ENCODE data around the gene AOAH.

Gene AOAH

DNA sequence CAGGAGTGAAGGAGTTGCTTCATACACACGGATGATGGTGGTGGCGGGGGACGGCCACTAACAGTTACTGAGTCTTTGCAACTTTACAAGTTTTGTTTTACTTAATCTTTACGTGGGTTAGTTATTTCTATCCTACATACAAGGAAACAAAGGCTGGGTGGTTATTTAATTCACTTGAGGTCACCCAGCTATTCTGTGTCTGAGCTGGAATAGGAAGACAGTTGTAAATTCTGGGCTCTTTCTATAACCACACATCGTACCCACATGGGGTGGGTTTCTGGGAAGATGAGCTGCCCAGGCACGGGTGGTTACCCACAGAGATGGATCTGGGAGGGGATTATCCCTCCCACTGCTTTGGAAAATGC is 196.8 kb downstream of the AOAH start:
- TF ChIP-seq EZH2phosphoT487 (IDR thresholded peaks at IDR 0.05; ENCODE audit: borderline replicate concordance, low read length) = no peak
- TF ChIP-seq, protein P1, sequence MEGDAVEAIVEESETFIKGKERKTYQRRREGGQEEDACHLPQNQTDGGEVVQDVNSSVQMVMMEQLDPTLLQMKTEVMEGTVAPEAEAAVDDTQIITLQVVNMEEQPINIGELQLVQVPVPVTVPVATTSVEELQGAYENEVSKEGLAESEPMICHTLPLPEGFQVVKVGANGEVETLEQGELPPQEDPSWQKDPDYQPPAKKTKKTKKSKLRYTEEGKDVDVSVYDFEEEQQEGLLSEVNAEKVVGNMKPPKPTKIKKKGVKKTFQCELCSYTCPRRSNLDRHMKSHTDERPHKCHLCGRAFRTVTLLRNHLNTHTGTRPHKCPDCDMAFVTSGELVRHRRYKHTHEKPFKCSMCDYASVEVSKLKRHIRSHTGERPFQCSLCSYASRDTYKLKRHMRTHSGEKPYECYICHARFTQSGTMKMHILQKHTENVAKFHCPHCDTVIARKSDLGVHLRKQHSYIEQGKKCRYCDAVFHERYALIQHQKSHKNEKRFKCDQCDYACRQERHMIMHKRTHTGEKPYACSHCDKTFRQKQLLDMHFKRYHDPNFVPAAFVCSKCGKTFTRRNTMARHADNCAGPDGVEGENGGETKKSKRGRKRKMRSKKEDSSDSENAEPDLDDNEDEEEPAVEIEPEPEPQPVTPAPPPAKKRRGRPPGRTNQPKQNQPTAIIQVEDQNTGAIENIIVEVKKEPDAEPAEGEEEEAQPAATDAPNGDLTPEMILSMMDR (IDR thresholded peaks at IDR 0.05; ENCODE audit: low read depth, low read length, poor library complexity, severe bottlenecking) = no peak
- H3K4me3 ChIP-seq (ENCODE audit: low read length) = no peak overlapping the region
- H3K27me3 ChIP-seq (ENCODE audit: control insufficient read depth, low read length) = peaks cover 6% of the 10 kb centered on the region; the same call in 1 of the 2 replicates
- no peaks in the 10 kb centered on the region for H3F3A ChIP-seq (ENCODE audit: control insufficient read depth, insufficient read depth)
- no peaks in the 10 kb centered on the region for H3K9me2 ChIP-seq (replicated peaks; ENCODE audit: control insufficient read depth, low read length)
- H3K36me3 ChIP-seq (ENCODE audit: control insufficient read depth, low read length) = no peaks in the 10 kb centered on the region
- no peaks in the 10 kb centered on the region for H4K20me1 ChIP-seq (ENCODE audit: control insufficient read depth, insufficient read depth, low read depth, low read length)
- no peaks in the 10 kb centered on the region for H3K79me2 ChIP-seq (ENCODE audit: control insufficient read depth, low read length)
- no peak overlapping the region for H3K27ac ChIP-seq (ENCODE audit: low read depth, low read length)
- H3K9me3 ChIP-seq (ENCODE audit: control insufficient read depth, insufficient read depth, low read length) = no peaks in the 10 kb centered on the region
- H3K4me2 ChIP-seq (ENCODE audit: low read length) = no peak overlapping the region
- H3K4me1 ChIP-seq (ENCODE audit: control insufficient read depth, low read length) = no peaks in the 10 kb centered on the region

DNA sequence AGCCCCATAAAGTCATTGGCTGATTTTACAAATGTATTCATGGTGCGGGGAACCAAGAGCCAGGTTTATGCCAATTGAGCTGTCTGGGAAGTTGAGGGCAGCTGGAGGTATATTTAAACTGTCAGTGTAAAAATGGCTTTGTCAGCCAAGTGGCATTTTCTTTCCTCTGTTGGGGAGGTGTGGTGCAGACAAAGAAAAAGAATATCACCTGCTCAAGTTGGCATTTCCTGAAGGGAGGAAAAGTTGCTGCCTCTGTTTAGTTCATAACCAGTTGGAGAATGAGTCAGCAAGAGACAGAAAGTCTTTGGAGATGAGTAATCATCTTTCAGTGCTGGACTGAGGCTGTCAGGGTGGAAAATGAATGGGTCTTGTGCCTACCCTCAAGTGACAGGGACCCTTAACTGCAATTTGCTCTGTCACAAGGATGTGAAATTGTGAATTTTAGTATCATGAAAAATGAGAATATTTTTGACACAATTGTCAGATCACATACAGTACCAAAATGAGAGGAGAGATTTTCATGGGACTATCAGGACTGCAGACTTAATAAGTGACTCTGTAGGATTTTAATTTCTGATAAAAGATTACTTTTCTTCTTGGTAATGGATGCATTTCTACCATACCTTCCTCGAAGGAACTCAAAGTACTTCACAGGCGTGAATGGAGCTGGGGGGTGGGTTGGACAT is 197.3 kb downstream of the AOAH start:
- H3K4me2 ChIP-seq (ENCODE audit: low read length) = no peak overlapping the region
- TF ChIP-seq, protein P1 (IDR thresholded peaks at IDR 0.05; ENCODE audit: low read depth, low read length, poor library complexity, severe bottlenecking) = no peak
- no peak for TF ChIP-seq EZH2phosphoT487 (IDR thresholded peaks at IDR 0.05; ENCODE audit: borderline replicate concordance, low read length)
- H3K27ac ChIP-seq (ENCODE audit: low read depth, low read length) = no peak overlapping the region
- no peaks in the 10 kb centered on the region for H3K79me2 ChIP-seq (ENCODE audit: control insufficient read depth, low read length)
- no peaks in the 10 kb centered on the region for H3K4me1 ChIP-seq (ENCODE audit: control insufficient read depth, low read length)
- H4K20me1 ChIP-seq (ENCODE audit: control insufficient read depth, insufficient read depth, low read depth, low read length) = no peaks in the 10 kb centered on the region
- H3K4me3 ChIP-seq (ENCODE audit: low read length) = no peak overlapping the region
- no peaks in the 10 kb centered on the region for H3K36me3 ChIP-seq (ENCODE audit: control insufficient read depth, low read length)
- H3F3A ChIP-seq (ENCODE audit: control insufficient read depth, insufficient read depth) = no peaks in the 10 kb centered on the region
- H3K9me3 ChIP-seq (ENCODE audit: control insufficient read depth, insufficient read depth, low read length) = no peaks in the 10 kb centered on the region
- H3K27me3 ChIP-seq (ENCODE audit: control insufficient read depth, low read length) = peaks cover 6% of the 10 kb centered on the region
- no peaks in the 10 kb centered on the region for H3K9me2 ChIP-seq (replicated peaks; ENCODE audit: control insufficient read depth, low read length)

DNA sequence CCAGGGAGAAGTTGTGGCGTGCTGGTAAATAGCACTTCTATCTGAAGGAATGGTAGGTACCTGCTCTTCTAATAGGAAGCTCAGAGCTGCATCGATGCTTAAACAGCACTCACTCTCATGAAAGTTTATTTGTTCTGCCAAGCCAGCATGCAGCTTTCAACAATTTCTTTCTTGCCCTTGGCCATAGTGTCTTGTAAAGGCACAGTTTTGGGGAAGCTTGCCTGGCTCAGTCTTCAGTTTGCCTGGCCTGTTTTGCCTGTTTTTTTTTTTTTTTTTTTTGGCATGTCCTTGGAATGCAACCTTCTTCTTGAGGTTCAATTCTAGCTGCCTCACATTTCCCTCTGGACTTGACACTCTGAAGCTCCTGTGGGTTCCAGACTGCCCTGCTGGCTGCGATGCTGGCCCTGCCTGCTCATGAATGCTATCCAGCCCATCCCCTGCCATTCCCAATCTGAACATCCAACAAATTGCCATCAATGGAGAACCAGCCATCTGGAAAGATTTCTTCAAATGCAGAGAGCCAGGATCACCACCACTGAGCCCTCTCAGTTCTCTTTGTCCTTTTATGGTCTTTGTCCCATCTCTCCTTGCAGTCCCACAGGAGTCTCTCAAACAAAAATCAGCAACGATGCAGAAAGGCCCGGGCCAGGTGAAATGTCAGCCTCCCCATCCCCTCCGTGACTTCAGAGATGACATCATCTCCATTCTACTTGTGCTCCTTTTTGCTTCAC is 200.8 kb downstream of the AOAH start:
- Histone ChIP-seq H3K4me1 (ENCODE audit: control insufficient read depth, low read length) (no peaks in the 10 kb centered on the region), H3K27me3 (ENCODE audit: control insufficient read depth, low read length) (peaks cover 4% of the 10 kb centered on the region; the same call in 1 of the 2 replicates), H4K20me1 (ENCODE audit: control insufficient read depth, insufficient read depth, low read depth, low read length) (no peaks in the 10 kb centered on the region), H3K36me3 (ENCODE audit: control insufficient read depth, low read length) (no peaks in the 10 kb centered on the region), H3K9me3 (ENCODE audit: control insufficient read depth, insufficient read depth, low read length) (no peaks in the 10 kb centered on the region), H3K27ac (ENCODE audit: low read depth, low read length) (no peak overlapping the region), H3K9me2 (replicated peaks; ENCODE audit: control insufficient read depth, low read length) (no peaks in the 10 kb centered on the region), H3K4me3 (ENCODE audit: low read length) (no peak overlapping the region), H3F3A (ENCODE audit: control insufficient read depth, insufficient read depth) (no peaks in the 10 kb centered on the region), H3K4me2 (ENCODE audit: low read length) (no peak overlapping the region), H3K79me2 (ENCODE audit: control insufficient read depth, low read length) (no peaks in the 10 kb centered on the region)
- TF ChIP-seq, protein P1 (IDR thresholded peaks at IDR 0.05; ENCODE audit: low read depth, low read length, poor library complexity, severe bottlenecking) = no peak
- TF ChIP-seq EZH2phosphoT487 (IDR thresholded peaks at IDR 0.05; ENCODE audit: borderline replicate concordance, low read length) = no peak

Data from DOHH2 (cell line).